Fibroblast of the conjunctiva (primary cell): ENCODE measurements around the gene CLEC3A.
A peak's percentile ranks its signal among the peaks of the same experiment; 100 is the strongest.
"Not testable (repeated sequence)": the region's sequence is repeated elsewhere in the genome, so short reads cannot be mapped to it uniquely, and the experiment has no call there.

Experiments used
- DNase-seq: peaks from one replicate; pipeline ENCODE4 v3.0.0-alpha.2; 2010; ENCODE audit warnings: low read depth

CLEC3A gene

GRCh38 chr16:78022347-78023060 lies at the start of gene CLEC3A:
CLEC3A (plus strand) TSS chr16:78022548; CDS start chr16:78022627, 79 bp downstream.
- DNase-seq, result no peak

GRCh38 chr16:77974883-77975282 lies 47.5 kb upstream of the CLEC3A start:
- no peak for DNase-seq

GRCh38 chr16:77975942-77976341 lies 46.4 kb upstream of the CLEC3A start:
- DNase-seq, result no peak

GRCh38 chr16:77977339-77977738 lies 45.0 kb upstream of the CLEC3A start:
- no peak for DNase-seq

- DNase-seq, result no peak
These were observed 37.2 kb upstream of the CLEC3A start for GRCh38 chr16:77985111-77985510.

GRCh38 chr16:77986011-77986740 lies 36.2 kb upstream of the CLEC3A start:
- DNase-seq, result no peak

GRCh38 chr16:77987810-77988209 lies 34.5 kb upstream of the CLEC3A start:
- no peak for DNase-seq

GRCh38 chr16:77989846-77990245 lies 32.5 kb upstream of the CLEC3A start:
- DNase-seq, result no peak

GRCh38 chr16:77991701-77992100 lies 30.6 kb upstream of the CLEC3A start:
- no peak for DNase-seq

GRCh38 chr16:77992381-77992780 lies 30.0 kb upstream of the CLEC3A start:
- DNase-seq, result not testable (repeated sequence)

GRCh38 chr16:77993111-77993985 lies 29.0 kb upstream of the CLEC3A start:
- DNase-seq, result peak; percentile 54

- no peak for DNase-seq
These were observed 26.4 kb upstream of the CLEC3A start for GRCh38 chr16:77995843-77996455.

- DNase-seq, result no peak
These were observed 23.9 kb upstream of the CLEC3A start for GRCh38 chr16:77998350-77999023.

- DNase-seq, result no peak
These were observed 20.8 kb upstream of the CLEC3A start for GRCh38 chr16:78001451-78002025.

- peak; percentile 85 for DNase-seq
These were observed 19.3 kb upstream of the CLEC3A start for GRCh38 chr16:78002915-78003538.

- no peak for DNase-seq
These were observed 17.8 kb upstream of the CLEC3A start for GRCh38 chr16:78004517-78004916.

- DNase-seq, result no peak
These were observed 16.5 kb upstream of the CLEC3A start for GRCh38 chr16:78005881-78006280.

GRCh38 chr16:78007121-78007520 lies 15.2 kb upstream of the CLEC3A start:
- no peak for DNase-seq

GRCh38 chr16:78024159-78024558 lies 1.8 kb downstream of the CLEC3A start:
- no peak for DNase-seq

- DNase-seq, result no peak
These were observed 3.3 kb downstream of the CLEC3A start for GRCh38 chr16:78025631-78026030.

GRCh38 chr16:78028018-78028417 lies 5.7 kb downstream of the CLEC3A start:
- no peak for DNase-seq
